DMS114 treated with DMSO at 0.1 percent for 48 hours (cell line): Measurements from ENCODE around the gene FAM50A.
A peak's percentile ranks its signal among the peaks of the same experiment; 100 is the strongest.
"Not testable (repeated sequence)": the region's sequence is repeated elsewhere in the genome, so short reads cannot be mapped to it uniquely, and the experiment has no call there.

Experiments
- DNase-seq: peaks from one replicate; lab custom pipeline; 2025; ENCODE audit not compliant: unreplicated experiment; lab: John Stamatoyannopoulos, UW

Gene FAM50A

DNA sequence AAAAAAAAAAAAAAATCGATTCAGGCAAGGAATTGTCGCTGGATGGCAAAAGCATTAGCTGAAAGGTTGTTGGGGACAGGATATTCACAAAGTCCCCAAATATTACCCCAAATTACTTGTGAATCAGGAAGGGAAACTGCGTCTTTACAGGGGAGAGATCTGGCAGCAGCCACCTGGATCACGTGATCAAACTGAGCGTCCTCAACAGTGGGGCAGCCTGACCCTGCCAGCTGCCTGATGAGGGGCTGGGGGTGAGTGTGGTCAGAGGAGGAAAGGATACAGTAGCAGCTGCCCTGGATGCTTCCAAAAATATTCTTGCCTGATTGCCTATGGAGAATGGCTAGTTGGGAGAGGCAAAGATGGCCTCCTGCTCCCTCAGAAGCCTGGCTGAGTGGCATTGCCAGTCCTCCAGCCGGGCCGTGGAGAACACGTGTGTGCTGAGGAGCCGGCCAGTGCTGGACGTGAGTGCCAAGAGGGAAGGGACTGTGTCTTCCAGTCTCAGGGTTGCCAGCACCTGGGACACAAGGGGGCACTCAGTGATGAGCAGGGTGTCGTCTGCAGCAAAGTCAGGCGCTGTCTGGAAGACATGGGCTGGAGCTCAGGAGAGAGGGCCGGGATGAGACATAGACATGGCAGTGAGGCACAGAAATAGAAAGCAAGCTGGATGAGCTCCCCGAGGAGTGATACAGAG lies 38.1 kb downstream of the FAM50A start:
- DNase-seq = no peak

DNA sequence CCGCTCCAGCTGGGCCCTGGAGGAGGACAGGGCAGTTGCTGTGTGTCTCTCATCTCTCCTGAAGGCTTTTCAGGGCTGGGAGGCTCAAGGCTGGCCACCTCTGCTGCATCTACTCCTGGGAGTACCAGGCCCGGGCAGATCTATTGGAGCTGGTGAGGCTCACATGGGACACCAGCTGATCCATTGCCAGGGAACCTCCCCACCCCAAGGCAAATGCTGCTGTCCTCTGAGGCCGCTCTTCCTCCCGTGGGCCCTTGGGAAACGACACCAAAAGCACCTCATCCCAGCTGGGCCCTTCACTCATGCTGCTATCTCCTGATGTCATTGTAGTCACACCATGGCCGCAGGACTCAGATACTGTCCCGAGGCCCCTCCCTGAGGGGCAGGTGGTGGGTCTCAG lies 38.8 kb downstream of the FAM50A start:
- no peak for DNase-seq

DNA sequence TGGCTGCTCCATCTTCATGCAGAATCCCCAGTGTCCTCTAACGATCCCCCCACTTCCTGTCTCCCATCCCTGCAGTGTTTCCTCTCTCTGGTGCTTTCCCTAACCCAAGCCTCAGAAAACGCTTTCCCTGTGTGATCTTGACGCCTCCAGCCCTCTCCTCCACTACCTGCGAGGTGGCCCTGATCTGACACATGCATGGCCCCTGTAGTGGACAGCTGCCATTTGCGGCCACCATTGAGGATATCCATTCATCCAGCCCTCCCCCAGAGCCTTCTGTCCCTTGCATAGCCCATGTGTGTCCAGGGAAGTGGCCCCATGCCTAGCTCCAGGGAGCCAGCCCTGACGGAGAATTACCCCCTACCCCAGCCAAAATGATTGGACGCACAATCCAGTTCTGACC lies 39.4 kb downstream of the FAM50A start:
- no peak for DNase-seq

DNA sequence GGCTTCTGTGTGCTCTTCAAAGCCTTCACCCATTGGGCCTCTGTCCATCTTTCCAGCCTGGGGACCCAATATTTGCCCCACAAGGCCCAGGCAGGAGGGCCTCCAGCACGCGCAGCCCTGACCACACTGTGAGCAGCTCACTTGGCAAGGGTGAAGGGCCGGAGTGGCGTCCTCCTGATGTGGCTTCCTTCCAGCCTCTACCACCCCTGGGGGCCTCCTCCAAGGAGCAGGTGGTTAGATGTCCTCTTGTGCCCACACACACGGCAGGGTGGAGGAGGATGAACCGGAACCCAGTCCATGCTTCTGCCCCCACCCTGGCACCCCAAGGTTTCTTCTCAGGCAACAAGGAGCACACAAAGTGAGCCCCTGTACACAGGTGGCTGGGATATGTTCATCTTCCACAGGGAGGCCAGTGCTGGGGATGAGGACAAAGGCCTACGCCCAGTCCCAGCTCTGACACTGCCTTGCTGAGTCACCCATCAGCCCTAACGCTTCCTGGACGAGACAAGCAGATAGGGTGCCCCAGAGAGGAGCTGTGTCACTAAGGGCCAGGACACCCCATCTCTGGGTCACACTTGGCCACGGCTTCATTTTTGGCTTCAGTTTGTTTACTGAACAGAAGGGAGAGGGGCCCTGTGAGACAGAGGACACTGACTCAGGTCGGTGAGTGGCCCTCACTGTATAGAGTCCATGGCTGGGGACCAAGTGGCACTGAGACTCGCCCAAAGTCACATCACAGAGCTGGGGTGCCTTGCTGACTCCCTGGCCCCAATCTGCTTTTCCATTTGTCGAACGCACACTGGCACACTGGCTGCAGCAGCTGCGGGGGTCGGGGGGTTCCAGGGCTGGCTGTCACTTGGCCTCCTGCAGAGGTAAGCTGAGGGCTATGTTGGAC lies 40.6 kb downstream of the FAM50A start:
- DNase-seq = no peak

DNA sequence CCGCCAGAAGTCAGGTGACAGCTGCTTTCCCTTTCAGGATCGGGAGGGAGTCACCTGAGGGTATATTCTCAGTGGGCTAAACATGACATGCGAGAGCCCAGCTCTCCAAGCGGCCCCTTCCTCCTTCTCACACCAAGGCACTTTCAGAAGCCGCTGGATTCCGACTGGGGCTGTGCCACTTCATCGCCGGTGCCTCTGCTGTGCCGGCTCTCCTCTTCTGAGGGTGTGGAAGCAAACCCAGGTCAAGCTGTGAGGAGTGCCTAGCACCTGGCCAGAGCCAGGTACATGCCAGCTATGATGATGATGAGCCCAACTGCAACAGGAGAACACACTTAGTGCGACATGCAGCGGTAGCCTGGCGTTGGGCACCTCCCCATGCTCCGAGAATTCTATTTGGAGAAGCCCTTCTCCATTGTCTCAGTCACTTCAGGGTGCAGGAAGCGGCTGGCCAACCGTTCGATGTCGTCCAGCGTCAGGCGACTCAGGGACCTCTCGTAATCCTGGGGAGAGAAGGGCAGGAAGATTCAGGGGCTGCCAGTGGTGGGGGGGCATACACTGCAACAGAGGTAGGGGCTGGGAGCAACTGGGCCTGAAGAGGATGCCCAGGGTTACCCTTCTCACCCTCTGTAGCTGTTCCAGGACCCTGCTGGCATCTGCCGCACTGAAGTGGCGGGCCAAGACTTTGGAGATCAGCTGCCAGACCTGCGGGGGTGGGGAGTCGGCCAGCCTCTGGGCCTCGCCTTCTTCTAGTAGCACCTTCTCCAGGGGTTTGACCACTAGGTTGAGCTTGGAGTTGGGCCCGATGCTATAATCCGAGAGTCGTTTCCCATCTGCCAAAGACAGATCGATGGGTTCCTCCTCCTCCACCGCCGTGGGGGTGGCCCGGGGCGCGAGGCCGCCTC lies 41.5 kb downstream of the FAM50A start:
- no peak for DNase-seq

DNA sequence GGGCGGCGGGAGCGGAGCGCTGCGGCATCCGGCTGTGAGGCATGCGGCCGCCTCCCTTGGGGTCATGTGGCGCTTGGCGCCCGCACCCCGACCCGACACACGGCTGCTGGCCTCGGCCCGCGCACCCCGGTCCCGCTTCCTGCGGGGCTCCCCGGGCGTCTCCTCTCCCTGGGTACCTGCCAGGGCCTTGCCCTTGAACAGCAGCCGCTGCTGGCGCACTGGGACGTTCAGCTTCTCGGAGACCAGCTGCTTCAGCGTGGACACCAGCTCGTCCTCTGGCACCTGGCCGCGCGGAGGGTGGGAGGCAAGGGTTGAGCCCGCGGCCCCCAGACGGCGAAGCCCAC lies 42.1 kb downstream of the FAM50A start:
- no peak for DNase-seq

DNA sequence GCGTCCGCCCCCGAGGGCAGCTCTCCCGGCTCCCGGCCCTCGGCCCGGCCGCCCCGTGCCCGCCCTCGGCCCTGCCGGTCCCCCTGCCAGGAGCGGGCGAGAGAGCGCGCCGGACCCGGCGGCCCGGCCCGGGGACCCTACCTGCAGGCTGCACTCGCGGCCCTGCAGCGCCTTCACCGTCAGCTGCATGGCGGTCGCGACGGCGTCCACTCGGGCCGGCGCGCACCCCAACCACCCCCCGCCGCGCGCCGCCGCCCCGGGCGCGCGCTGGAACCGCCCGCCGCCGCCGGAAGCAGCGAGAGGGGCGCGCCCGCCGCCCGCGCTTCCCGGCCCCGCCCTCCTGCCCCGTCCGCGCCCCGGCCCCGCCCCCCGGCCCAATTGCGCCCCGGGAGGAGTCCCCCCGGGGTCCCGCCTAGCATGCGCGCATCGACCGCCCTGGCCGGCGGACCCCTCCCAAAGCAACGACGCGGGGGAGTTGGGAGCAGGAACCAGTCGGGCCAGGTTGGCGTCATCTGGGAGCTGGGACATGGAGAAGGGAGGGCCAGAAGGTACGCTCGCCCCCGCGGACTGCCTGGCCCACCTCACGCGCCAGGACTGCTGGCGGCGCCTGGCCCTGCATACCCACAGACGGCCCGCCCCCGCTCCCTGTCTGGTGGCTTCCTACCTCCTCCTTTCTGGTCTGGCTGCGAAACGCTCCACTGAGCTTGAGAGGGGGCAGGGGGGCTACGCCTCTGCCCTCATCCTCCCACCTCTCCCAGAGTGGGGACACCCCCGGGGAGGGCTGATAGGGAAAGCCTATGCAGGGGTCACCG lies 42.7 kb downstream of the FAM50A start, which contains the start of gene UBL4A:
Gene UBL4A, minus strand, starts transcription at position 220 of the 812 bp plus-strand sequence. Its CDS starts 31 bp downstream, at position 189.
- DNase-seq = no peak

DNA sequence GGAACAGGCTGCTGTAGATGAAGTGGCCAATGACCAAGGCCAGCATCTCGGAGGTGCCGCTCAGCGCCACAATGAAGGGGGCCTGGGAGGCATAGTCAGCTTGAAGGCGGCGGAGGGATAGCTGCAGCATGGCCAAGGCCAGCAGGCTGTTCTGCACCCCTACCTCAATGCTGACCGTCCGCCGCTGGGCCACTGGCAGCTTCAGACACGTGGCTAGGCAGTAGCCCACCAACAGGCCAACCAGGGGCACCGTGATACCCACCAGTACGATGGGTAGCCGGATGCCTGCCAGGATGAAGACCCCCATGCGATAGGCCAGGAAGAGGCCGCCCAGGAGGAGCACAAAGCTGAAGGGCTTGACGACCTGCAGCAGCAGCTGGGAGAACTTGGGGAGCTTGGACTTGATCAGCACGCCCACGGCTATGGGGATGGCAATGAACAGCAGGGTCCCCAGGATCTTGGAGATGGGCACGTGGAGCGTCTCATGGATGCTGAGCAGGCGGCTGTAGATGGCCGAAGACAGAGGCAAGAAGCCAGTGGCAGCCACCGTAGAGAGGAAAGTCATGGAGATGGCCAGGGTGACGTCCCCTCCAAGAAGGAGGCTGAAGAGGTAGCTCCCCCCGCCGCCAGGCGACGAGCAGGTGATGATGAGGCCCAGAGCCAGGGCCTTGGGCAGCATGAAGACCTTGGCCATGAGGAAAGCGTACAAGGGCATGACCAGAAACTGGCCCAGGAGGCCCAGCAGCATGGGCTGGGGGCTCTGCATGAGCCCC lies 43.8 kb downstream of the FAM50A start:
- DNase-seq = no peak

DNA sequence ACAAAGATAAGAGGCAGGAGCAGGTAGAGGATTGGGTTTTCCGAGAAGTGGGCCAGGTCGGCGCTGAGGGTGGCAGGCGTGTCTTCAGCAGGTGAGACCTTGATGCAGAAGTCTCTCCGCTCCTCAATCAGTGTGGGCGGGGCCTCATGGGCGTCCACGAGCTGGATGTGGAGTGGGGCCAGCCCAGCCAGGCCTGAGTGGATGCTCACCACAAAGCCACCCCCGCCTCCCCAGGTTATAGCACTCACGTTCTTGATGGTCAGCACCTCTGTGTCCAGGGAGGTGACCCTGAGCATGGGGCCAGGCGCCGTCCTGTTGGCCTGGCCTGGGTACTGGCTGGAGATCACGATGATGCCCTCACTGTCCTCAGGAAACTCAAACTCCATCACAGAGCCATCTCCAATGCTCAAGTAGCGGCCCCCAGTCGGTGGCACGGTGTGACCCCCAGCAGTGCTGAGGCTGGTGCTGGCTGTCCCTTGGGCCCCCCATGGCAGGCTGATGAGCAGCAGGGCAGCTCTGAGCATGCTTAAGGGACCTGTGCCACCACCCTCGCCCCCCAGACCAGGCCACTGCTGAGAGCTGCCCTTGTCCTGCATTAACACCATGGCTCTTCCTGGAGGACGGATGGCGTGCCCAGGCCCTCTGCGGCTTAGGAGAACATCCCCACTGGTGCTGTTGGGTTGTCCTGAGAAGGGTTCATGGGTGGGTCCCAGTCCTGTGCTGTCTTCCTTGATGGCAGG lies 44.6 kb downstream of the FAM50A start:
- no peak for DNase-seq

DNA sequence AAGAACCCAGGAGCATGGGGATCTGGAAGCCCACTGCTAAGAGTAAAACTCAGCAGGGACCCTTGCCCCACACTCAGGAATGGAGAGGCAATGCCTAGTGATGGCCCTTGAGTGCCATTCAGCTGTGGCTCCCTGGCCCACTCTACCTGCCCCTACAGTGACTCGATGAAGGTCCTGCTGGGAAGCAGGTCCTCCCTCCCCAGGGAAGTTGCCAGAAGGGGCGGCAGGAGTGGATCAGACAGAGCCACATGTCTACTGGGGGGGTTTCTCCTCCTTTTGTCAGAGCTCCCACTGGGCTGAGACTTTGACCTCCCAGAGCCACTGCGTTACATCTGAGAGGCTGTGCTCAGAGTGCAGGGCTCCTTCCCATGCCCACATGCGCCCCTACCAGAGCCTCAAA lies 45.2 kb downstream of the FAM50A start:
- DNase-seq = no peak

DNA sequence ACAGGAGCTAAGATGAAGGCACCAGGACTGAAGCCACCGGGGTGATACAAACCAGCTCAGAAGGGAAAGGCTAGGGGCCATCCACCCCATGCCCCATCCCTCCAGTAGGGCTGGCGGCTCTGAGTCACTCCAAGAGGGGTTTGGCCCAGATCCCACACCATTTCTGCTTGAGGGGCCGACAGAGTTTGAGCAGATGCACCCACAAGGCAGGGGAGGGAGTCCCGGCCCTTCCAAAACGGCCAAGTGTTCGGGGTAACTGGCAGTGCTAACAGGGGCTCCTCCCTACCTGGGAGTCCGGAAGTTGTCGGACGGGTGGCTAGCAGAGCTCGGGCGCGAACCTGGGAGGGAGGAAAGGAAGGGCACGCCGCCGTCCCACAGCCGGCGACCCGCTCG lies 46.1 kb downstream of the FAM50A start:
- no peak for DNase-seq

DNA sequence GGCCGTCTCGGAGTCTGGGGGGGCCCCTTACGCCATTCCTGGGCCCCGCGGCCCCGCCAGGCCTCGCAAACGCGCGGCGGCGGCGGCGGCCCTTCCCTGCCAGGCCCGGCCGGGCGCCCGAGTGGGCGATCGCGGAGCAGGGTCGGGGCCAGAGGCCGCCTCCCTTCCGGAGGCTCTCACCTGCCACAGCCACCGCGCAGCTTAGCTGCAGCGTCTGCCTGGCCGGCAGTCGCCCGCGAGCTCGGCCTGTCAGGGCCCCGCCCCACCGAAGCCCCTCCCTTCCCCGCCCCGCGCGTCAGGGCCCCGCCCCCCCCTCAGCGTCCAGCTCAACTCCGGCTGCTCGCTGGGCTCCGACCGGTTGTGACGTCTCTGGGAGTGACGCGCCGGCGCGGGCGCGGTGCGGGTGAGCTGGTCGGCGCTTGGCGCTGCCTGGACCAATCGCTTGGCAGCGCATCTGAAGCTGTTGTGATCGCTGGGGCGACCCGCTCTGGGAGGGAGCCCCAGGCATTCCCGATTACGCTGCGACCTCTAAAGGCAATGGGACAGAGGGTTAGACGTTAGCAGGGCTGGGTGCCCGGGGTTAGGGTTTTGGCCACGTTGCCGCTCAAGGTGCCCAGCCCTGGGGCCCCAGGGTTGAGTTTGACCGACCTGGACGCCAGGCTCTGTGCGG lies 46.6 kb downstream of the FAM50A start, which contains the start of gene SLC10A3:
Gene SLC10A3, minus strand, starts transcription at position 216 of the 670 bp plus-strand sequence. CDS start 1,689 bp downstream, outside the sequence.
- peak; percentile 56 for DNase-seq

DNA sequence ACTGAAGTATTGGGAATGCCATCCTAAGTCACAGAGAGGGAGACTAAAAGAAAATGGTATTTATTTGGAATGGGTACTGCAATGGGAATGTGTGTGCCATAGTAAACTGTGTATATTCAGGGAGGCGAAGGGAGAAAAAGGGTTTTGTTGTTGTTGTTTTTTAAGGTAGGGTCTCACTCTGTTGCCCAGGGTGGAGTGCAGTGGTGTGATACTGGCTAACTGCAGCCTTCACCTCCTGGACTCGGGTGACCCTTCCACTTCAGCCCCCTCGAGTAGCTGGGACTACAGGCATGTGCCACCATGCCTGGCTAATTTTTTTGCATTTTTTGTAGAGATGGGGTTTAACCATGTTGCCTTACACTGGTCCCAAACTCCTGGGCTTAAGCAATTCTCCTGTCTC lies 50.8 kb downstream of the FAM50A start:
- DNase-seq = no peak

DNA sequence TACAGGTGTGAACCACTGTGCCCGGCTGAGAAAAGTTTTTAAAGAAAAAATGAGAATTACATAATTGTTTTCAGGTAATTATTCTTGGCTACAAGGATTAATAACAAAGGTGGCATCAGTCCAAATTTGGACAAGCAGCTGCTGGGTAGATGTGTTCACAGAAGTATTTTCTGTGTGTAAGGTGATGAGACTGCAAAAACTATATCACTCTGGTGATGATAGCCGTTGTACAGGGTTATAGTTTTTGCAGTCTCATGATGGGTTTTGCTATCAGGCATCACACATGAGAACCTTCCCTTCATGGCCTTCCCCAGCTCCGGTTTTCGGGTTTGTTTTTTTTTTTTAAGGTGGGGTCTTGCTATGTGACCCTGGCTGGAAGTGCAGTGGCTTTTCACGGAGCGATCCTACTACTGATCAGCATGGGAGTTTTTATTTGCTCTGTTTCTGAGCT lies 51.6 kb downstream of the FAM50A start:
- DNase-seq = no peak

DNA sequence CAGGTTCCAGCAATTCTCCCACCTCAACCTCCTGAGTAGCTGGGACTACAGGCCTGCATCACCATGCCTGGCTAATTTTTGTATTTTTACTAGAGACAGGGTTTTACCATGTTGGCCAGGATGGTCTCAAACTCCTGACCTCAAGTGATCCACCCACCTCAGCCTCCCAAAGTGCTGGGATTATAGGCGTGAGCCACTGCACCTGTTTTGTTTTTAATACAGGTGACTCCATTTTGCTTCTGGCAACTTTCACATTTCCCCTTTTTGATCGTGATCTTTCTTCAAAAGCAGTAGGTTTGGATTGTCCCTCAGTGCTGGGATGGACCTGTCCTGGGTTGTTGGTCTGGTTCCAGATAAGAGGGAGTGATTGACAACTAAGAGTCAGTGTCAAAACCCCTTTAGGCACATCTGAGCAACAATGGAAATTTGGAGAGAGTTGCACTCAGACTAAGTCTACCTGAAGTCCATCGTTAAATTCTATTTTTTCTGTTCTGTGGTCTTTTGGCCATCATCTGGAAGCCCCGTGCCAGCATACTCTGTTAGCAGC lies 52.7 kb downstream of the FAM50A start:
- DNase-seq = not testable (repeated sequence)
